Measurements from ENCODE around the gene NT5M.

Gene NT5M

DNA sequence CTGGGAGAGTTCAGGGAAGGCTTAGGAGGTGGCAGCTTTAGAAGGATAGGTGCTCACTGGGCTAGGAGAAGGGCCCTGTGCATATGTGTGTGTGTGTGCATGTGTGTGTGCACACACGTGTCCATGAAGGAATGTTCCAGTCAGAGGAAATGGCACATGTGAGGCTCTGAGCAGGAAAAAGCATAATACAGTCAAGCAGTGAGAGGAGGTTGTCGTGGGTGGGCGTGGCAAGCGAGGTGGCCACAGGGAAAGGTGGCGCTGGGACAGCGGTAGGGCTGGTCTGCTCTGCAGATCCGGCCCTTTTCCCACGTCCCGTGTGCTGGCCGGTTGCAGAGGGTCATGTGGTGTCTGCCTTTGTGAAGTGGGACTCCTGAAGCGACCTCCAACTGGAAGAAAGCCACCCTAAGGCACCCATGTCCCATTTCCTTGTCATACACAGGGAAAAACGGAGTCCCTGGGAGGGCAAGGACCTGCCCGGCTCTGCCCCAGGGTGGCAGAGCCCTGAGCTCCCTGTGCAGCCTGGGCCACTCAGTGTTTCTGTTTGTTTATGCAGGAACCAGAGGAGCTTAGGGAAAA lies 40.1 kb downstream of the NT5M start:
- no peak overlapping the region for H3K4me3 ChIP-seq (ENCODE audit: insufficient read depth, low read depth, low read length)
- no peak overlapping the region for H3K27ac ChIP-seq (ENCODE audit: insufficient read depth, low read depth, low read length, poor library complexity, severe bottlenecking)
- 88 to 89% methylated on average over 13 of the region's 13 CpGs for WGBS, 2 experiments
- no peaks in the 10 kb centered on the region for H3K9me3 ChIP-seq (ENCODE audit: control insufficient read depth, low read length)
- H3K4me1 ChIP-seq (ENCODE audit: control insufficient read depth, insufficient read depth, low read length) = no peaks in the 10 kb centered on the region
- no peaks in the 10 kb centered on the region for H3K27me3 ChIP-seq (ENCODE audit: control insufficient read depth, insufficient read depth, low read length, poor library complexity, severe bottlenecking)
- H3K36me3 ChIP-seq (ENCODE audit: control insufficient read depth, insufficient read depth, low read length) = no peaks in the 10 kb centered on the region

DNA sequence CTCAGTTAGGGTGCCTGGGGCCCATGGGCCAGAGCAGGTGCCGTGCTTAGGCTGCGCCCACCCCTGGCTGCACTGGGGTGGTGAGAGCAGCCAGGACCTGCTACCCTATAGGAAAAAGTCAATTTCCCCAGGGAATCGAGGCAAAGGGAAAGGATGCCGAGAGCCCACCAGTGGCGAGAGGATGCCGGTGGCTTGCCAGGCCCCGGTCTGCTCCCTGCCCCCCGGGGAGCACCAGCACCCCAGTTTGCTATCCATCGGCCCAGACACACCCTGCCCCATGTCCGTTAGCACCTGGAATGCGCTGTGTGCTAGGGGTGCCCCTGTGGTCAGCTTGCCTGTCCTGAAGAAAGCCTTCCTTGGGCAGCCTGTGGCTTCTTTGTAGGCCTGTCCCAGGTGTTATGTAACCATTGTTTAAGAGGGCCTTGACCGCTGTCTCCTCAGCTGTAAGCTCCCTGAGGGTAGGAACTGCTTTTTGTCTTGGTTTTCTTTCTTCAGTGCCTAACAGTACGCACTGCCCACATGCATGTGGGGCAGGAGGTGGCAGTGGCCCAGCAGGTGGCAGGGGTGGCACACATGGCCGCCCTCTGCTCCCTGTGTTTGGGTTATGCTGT lies 40.8 kb downstream of the NT5M start:
- Histone ChIP-seq H3K9me3 (ENCODE audit: control insufficient read depth, low read length) (no peaks in the 10 kb centered on the region), H3K4me3 (ENCODE audit: insufficient read depth, low read depth, low read length) (no peak overlapping the region), H3K27me3 (ENCODE audit: control insufficient read depth, insufficient read depth, low read length, poor library complexity, severe bottlenecking) (no peaks in the 10 kb centered on the region), H3K27ac (ENCODE audit: insufficient read depth, low read depth, low read length, poor library complexity, severe bottlenecking) (no peak overlapping the region), H3K4me1 (ENCODE audit: control insufficient read depth, insufficient read depth, low read length) (no peaks in the 10 kb centered on the region), H3K36me3 (ENCODE audit: control insufficient read depth, insufficient read depth, low read length) (no peaks in the 10 kb centered on the region)
- WGBS, 2 experiments = 93 to 94% methylated on average over 14 of the region's 14 CpGs

DNA sequence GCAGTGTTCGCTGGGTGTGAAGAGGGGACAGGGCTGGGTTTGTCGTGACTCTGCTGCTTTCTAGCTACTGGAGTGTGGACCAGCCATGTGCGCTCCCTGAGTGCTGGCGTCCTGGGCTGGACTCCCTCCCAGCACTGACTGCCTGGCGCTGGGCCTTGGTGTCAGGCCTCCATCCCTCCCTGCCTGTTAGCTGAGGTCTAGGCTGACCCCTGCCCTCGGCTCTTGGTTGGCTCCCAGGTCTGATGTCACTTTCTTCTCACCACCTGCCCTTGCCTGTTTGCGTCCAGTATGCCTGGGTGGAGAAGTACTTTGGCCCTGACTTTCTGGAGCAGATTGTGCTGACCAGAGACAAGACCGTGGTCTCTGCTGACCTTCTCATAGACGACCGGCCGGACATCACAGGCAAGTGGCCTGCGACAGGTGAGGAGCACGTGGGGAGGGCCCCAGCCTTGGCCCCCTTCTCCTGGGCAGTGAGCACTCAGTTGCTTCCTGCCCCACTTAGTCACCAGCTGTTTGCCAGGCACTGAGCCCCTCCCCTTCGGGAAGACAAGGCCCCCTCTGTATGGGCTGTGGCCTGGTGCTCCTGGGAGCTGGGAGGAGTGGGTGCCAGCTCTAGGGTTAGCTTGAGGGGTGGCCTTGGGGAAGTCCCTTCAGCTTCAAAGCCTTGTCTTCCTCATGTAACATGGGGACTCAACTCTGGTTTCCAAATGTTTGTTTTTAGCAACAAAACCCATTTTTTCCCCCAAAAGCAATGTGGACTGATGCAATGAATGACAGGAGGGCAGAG lies 41.5 kb downstream of the NT5M start:
- Histone ChIP-seq H3K36me3 (ENCODE audit: control insufficient read depth, insufficient read depth, low read length) (no peaks in the 10 kb centered on the region), H3K27ac (ENCODE audit: insufficient read depth, low read depth, low read length, poor library complexity, severe bottlenecking) (no peak overlapping the region), H3K9me3 (ENCODE audit: control insufficient read depth, low read length) (no peaks in the 10 kb centered on the region), H3K4me3 (ENCODE audit: insufficient read depth, low read depth, low read length) (no peak overlapping the region), H3K27me3 (ENCODE audit: control insufficient read depth, insufficient read depth, low read length, poor library complexity, severe bottlenecking) (no peaks in the 10 kb centered on the region), H3K4me1 (ENCODE audit: control insufficient read depth, insufficient read depth, low read length) (no peaks in the 10 kb centered on the region)
- WGBS, 2 experiments = 93 to 94% methylated on average over 14 of the region's 14 CpGs

DNA sequence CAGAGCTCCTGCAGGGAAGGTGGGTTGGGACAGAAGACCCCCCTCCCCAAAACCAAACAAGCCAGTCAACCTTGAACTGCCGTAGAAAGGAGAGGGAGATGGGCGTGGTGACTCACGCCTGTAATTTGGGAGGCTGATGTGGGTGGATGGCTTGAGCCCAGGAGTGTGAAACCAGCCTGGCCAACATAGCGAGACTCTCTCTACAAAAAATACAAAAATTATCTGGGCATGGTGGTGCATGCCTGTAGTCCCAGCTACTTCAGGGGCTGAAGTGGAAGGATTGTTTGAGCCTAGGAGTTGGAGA lies 42.1 kb downstream of the NT5M start:
- Histone ChIP-seq H3K9me3 (ENCODE audit: control insufficient read depth, low read length) (no peaks in the 10 kb centered on the region), H3K36me3 (ENCODE audit: control insufficient read depth, insufficient read depth, low read length) (no peaks in the 10 kb centered on the region), H3K4me1 (ENCODE audit: control insufficient read depth, insufficient read depth, low read length) (no peaks in the 10 kb centered on the region), H3K4me3 (ENCODE audit: insufficient read depth, low read depth, low read length) (no peak overlapping the region), H3K27me3 (ENCODE audit: control insufficient read depth, insufficient read depth, low read length, poor library complexity, severe bottlenecking) (no peaks in the 10 kb centered on the region), H3K27ac (ENCODE audit: insufficient read depth, low read depth, low read length, poor library complexity, severe bottlenecking) (no peak overlapping the region)
- WGBS, 2 experiments = 92 to 98% methylated on average over 4 of the region's 4 CpGs

DNA sequence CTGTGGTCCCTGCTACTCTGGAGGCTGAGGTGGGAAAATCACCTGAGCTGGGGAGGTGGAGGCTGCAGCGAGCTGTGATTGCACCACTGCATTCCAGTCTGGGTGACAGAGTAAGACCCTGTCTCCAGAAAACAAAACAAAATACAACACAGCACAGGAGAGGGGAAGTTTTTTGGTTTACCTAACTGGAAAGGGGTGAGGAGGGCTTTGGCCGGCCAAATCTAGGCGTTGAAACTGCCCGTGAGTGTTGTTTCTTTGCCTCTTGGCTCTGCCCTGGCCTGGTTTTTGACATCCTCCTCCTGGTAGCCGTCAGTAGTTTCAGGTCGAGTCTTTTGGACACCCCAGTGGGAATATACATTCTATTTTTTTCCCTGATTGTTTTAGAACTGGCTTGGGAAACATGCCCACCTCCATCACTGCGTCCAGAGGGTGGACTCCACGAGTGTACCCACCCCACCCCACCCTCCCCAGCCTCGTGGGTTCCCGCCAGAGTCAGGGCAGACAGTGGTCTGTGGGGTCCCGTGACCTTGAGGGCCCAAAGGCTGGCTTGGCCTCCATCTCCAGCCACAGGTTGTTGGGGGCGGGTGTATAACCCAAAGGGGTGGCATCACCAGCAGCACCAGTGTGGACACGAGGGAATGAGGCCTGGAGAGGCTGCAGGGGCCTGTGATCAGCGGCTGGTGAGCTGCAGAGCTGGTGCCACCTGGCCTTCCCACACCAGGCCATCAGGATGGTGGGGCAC lies 42.7 kb downstream of the NT5M start:
- no peaks in the 10 kb centered on the region for H3K36me3 ChIP-seq (ENCODE audit: control insufficient read depth, insufficient read depth, low read length)
- no peaks in the 10 kb centered on the region for H3K4me1 ChIP-seq (ENCODE audit: control insufficient read depth, insufficient read depth, low read length)
- H3K27ac ChIP-seq (ENCODE audit: insufficient read depth, low read depth, low read length, poor library complexity, severe bottlenecking) = no peak overlapping the region
- no peak overlapping the region for H3K4me3 ChIP-seq (ENCODE audit: insufficient read depth, low read depth, low read length)
- no peaks in the 10 kb centered on the region for H3K27me3 ChIP-seq (ENCODE audit: control insufficient read depth, insufficient read depth, low read length, poor library complexity, severe bottlenecking)
- no peaks in the 10 kb centered on the region for H3K9me3 ChIP-seq (ENCODE audit: control insufficient read depth, low read length)
- 93% methylated on average over 14 of the region's 14 CpGs for WGBS, 2 experiments

DNA sequence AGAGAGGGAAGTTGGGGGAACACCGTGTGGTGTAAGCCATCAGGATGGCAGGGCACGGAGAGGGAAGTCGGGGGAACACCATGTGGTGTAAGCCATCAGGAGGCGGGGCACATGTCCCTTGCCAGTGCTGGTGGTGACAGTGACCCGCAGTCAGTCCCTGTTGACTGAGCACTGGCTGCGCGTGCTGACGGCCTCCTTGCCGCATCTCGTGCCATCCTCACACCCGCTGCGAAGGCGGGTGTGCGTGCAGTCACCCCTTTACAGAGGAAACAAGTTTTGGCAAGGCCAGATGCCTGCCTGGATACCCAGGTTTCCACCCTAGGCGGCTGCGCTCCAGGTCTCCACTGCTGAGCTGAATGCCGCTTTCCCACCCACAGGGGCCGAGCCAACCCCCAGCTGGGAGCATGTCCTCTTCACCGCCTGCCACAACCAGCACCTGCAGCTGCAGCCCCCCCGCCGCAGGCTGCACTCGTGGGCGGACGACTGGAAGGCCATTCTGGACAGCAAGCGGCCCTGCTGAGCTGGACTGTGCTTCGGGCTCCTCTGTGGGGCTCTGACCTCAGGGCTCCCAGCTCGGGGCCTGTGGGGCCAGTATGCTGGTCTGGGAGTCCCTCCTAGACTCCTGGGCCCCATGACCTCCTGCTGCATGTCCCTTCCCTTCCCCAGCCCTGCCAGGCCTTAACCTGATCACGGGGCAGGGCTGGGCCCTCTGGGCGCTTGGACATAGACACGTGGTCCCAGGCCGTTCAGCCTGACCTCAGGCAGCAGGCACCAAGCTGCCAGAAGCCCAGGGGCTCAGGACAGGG lies 43.5 kb downstream of the NT5M start:
- no peaks in the 10 kb centered on the region for H3K27me3 ChIP-seq (ENCODE audit: control insufficient read depth, insufficient read depth, low read length, poor library complexity, severe bottlenecking)
- no peaks in the 10 kb centered on the region for H3K36me3 ChIP-seq (ENCODE audit: control insufficient read depth, insufficient read depth, low read length)
- no peaks in the 10 kb centered on the region for H3K9me3 ChIP-seq (ENCODE audit: control insufficient read depth, low read length)
- no peak overlapping the region for H3K4me3 ChIP-seq (ENCODE audit: insufficient read depth, low read depth, low read length)
- peaks cover 4% of the 10 kb centered on the region for H3K4me1 ChIP-seq (ENCODE audit: control insufficient read depth, insufficient read depth, low read length)
- no peak overlapping the region for H3K27ac ChIP-seq (ENCODE audit: insufficient read depth, low read depth, low read length, poor library complexity, severe bottlenecking)
- WGBS, 2 experiments = 91% methylated on average over 31 of the region's 31 CpGs

DNA sequence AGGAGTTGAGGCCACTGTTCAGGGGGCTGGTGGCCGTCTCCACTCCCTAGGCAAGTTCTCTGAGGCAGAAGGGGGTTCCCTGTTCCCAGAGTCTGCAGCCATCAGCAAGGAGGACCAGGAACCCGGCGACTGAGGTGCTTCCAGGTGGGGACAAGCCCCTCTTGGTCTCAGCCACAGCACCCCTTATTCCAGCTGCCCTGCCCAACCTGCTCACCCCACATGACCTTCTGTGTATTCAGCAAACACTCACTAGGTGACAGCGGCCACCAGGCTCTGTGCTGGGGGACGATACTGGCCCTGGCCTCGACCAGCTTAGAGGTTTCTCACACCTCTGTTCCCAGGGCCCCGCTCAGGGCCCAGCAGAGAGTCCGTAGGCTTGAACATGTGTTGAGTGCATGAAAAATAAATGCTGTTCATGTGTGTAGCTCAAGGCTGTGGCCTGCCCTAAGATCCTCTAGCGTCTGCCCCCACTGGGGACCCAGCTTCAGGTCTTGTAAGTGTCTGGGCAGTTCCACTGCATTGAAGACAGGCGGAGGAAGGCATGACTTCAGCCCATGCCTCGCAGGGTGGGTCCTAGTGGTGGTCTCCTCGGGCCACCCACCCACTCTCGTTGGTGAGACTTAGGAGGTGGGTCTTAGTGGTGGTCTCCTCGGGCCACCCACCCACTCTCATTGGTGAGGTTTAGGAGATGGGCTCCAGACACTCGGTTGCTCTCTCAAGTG lies 44.2 kb downstream of the NT5M start:
- WGBS, 2 experiments = 93 to 94% methylated on average over 15 of the region's 15 CpGs
- Histone ChIP-seq H3K27me3 (ENCODE audit: control insufficient read depth, insufficient read depth, low read length, poor library complexity, severe bottlenecking) (no peaks in the 10 kb centered on the region), H3K4me1 (ENCODE audit: control insufficient read depth, insufficient read depth, low read length) (peaks cover 4% of the 10 kb centered on the region), H3K9me3 (ENCODE audit: control insufficient read depth, low read length) (no peaks in the 10 kb centered on the region), H3K36me3 (ENCODE audit: control insufficient read depth, insufficient read depth, low read length) (no peaks in the 10 kb centered on the region), H3K4me3 (ENCODE audit: insufficient read depth, low read depth, low read length) (no peak overlapping the region), H3K27ac (ENCODE audit: insufficient read depth, low read depth, low read length, poor library complexity, severe bottlenecking) (no peak overlapping the region)

DNA sequence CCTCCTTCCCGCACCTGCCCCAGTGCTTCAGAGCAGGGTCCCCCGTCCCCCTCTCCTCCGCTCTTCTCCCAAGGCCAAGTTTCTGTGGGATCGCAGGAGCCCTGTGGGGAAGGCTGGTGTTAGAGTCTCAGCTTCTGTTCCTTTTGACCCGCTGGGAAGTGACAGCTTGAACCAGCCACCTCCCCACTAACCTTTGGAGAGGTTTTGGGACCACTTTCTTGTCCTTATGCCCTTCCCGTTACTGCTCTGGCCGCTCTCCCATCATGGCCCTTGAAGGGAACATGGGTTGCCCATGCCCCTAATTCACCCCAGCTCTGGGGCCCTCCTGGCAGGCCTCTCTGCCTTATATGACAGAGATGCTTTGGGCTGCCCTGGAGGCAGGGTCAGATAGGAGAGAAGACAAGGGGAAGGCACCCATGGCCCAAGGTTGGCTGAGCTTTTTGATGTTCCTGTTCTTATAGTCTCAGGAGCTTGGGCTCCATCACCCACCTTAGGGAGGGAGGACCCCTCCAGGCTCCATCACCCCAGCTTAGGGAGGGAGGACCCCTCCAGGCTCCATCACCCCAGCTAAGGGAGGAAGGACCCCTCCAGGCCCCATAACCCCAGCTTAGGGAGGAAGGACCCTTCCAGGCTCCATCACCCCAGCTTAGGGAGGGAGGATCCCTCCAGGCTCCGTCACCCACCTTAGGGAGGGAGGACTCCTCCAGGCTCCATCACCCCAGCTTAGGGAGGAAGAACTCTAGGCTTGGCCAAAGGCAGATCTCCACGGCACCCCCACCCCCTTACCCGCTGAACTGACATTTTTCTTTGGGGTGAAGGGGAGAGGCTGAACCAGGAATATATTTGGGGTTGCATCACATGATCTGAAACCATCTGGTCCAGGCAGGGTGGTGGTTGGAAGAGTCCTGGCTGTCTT lies 45.0 kb downstream of the NT5M start:
- no peaks in the 10 kb centered on the region for H3K36me3 ChIP-seq (ENCODE audit: control insufficient read depth, insufficient read depth, low read length)
- 93 to 96% methylated on average over 10 of the region's 10 CpGs for WGBS, 2 experiments
- no peaks in the 10 kb centered on the region for H3K9me3 ChIP-seq (ENCODE audit: control insufficient read depth, low read length)
- no peaks in the 10 kb centered on the region for H3K27me3 ChIP-seq (ENCODE audit: control insufficient read depth, insufficient read depth, low read length, poor library complexity, severe bottlenecking)
- H3K4me1 ChIP-seq (ENCODE audit: control insufficient read depth, insufficient read depth, low read length) = peaks cover 4% of the 10 kb centered on the region
- H3K27ac ChIP-seq (ENCODE audit: insufficient read depth, low read depth, low read length, poor library complexity, severe bottlenecking) = no peak overlapping the region
- H3K4me3 ChIP-seq (ENCODE audit: insufficient read depth, low read depth, low read length) = no peak overlapping the region

All from ectodermal cell (in vitro differentiated cells).